Small intestine (tissue), 7 donors: ENCODE results near the gene COL7A1. TPM values are rescaled to one million over a fixed set of nuclear protein-coding genes. Genes with fewer than 3 reads are reported as not detected.

Experiments
- DNase-seq, 2 donors: peaks; one replicate each; pipeline versions ENCODE4 v3.0.0 to v3.0.0-alpha.2; 2013
- FAIRE-seq: peaks from 2 replicates; lab custom pipeline; 2012; peaks lifted over from hg19 to GRCh38; lab: Jason Lieb, UNC
- H3K27ac ChIP-seq, 3 donors: one replicate each; pipeline ENCODE4 v1.5.1; 2013; ENCODE audit warnings: low read length in 2 of 3, mild to moderate bottlenecking in 2 of 3, control low read depth in 1 of 3, inconsistent platforms in 1 of 3, low read depth in 1 of 3, moderate library complexity in 1 of 3
- H3K27me3 ChIP-seq, 3 donors: one replicate each; pipeline ENCODE4 v1.6.1; 2013; ENCODE audit warnings: low read length in 3 of 3, inconsistent platforms in 1 of 3; ENCODE audit not compliant: control insufficient read depth in 3 of 3, insufficient read depth in 3 of 3
- H3K36me3 ChIP-seq, 3 donors: one replicate each; pipeline ENCODE4 v1.6.1; 2013; ENCODE audit warnings: low read length in 3 of 3, inconsistent platforms in 1 of 3, low read depth in 1 of 3, mild to moderate bottlenecking in 1 of 3, moderate library complexity in 1 of 3; ENCODE audit not compliant: control insufficient read depth in 3 of 3, insufficient read depth in 2 of 3
- H3K4me1 ChIP-seq, 3 donors: one replicate each; pipeline ENCODE4 v1.6.1; 2013; ENCODE audit warnings: low read length in 2 of 3, inconsistent platforms in 1 of 3, low read depth in 1 of 3, mild to moderate bottlenecking in 1 of 3, moderate library complexity in 1 of 3; ENCODE audit not compliant: control insufficient read depth in 3 of 3, insufficient read depth in 2 of 3
- H3K4me3 ChIP-seq, 3 donors: one replicate each; pipeline ENCODE4 v1.5.1; 2013; ENCODE audit warnings: low read length in 3 of 3, control low read depth in 1 of 3, inconsistent platforms in 1 of 3, low read depth in 1 of 3, mild to moderate bottlenecking in 1 of 3, moderate library complexity in 1 of 3
- H3K9me3 ChIP-seq, 2 donors: one replicate each; pipeline ENCODE4 v1.6.1; 2013; ENCODE audit warnings: low read depth in 1 of 2, low read length in 1 of 2; ENCODE audit not compliant: control insufficient read depth in 2 of 2, insufficient read depth in 1 of 2
- WGBS, 3 donors: extraction: QIAGEN DNeasy Blood & Tissue Kit; methylation state at CpG; one replicate each; pipeline ENCODE4 v1.1.7; 2013; 5-methylcytosine and 5-hydroxymethylcytosine counted together
- polyA plus RNA-seq, 4 donors: library from polyadenylated mRNA; stranded (reverse) in 3 of 4; unstranded in 1 of 4; fragments of 200-250 nt in 3 of 4; fragments of 120-200 nt in 1 of 4; gene quantifications; one replicate each; pipeline versions ENCODE4 v1.2.1 to v1.2.3, GENCODE V29; 2013
- donor health status: healthy with polysubstance abuse.
- donor health status: control.
- donor health status: control.
- donor health status: Bipolar disorder and iron deficiency.
- donor health status: healthy.

The COL7A1 gene
- polyA plus RNA-seq, 4 donors = 8.0 to 120 (median 19.3) TPM

DNA sequence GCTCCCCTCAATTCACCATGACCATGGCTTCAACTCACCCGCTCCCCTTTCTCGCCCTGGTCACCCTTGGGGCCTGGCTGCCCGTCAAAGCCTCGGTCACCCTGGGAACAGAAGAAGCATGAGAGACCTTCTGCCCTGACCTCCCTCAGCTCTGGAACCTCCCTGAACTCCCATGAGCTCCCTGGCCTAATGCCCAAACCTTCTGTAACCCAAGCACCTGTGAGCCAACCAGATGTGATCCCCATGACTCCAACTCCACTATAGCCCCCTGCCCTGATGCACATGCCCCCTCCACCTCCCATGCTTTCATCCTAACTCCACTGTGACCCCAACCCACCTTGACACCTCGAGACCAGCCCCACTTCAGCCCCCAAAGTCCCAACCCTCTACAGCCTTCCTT, 28.0 kb downstream of the COL7A1 start:
- no peaks in the 10 kb centered on the region for H3K9me3 ChIP-seq
- peaks cover 0 to 4% (median 0%) of the 10 kb centered on the region in 3 donors for H3K4me1 ChIP-seq
- H3K4me3 ChIP-seq = no peak overlapping the region
- WGBS, 3 donors = 68 to 92% (median 88%) methylated on average over 5 of the region's 5 CpGs
- FAIRE-seq = no peak
- H3K36me3 ChIP-seq = peaks cover 0 to 62% (median 0%) of the 10 kb centered on the region in 3 donors
- no peaks in the 10 kb centered on the region for H3K27me3 ChIP-seq
- DNase-seq = no peak
- no peak overlapping the region for H3K27ac ChIP-seq

DNA sequence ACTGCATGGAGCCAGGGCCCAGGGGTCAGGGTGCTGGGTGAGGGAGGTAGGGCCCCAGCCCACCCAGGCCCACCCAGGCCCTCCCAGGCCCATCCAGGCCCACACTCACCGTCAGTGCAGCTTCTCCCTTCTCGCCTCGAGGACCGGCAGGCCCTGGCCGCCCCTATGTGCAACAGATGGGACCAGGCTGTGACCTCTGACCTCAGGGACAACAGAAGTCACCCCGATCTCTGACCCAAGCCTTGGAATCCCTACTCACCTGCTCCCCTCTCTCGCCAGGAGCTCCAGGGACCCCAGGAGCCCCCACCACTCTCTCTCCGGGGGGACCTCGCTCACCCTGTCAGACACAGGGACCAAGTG, 28.7 kb downstream of the COL7A1 start:
- DNase-seq (no peak), FAIRE-seq (no peak)
- no peaks in the 10 kb centered on the region for H3K27me3 ChIP-seq
- 83 to 93% (median 86%) methylated on average over 9 of the region's 9 CpGs for WGBS, 3 donors
- H3K9me3 ChIP-seq = no peaks in the 10 kb centered on the region
- no peak overlapping the region for H3K4me3 ChIP-seq
- H3K4me1 ChIP-seq = no peaks in the 10 kb centered on the region
- H3K27ac ChIP-seq = no peak overlapping the region
- peaks cover 0 to 55% (median 0%) of the 10 kb centered on the region in 3 donors for H3K36me3 ChIP-seq

DNA sequence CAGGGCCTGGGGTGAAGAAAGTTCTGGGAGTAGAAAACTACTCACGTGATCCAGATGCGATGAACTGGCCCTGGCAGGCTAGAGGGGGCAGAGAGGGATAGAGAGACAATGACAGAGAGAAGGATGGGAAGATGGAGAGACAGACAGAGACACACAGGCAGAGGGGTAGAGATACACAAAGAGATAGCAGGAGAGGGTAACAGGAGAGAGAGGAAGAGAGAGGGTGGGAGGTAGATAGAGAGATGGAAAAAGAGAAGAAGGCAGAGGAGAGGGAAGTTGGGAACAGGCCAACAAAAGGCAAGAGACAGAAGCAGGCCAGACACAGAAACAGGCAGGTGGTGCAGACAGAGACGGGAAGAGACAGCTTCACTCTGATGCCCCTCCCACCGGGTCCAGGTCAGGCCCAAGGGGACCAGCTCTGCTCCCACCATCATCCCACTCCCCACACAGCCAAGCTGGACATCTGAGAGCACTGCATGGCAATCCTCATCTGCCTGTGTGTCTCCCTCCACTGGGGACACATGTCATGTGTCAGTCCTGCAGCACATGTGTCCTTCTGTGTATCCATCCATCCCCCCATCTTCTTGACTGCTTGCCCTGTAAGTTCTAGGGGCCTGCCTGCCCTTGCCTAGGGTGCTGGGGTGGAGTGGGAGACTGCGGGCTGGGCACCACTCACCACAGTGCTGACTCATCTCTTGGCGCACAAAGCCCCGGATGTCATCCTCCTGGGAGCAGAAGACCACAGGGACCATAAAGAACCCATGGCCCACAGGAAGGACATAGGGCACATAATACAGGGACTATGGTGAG, 29.3 kb downstream of the COL7A1 start:
- FAIRE-seq = no peak
- no peaks in the 10 kb centered on the region for H3K27me3 ChIP-seq
- no peak for DNase-seq
- H3K9me3 ChIP-seq = no peaks in the 10 kb centered on the region
- H3K4me1 ChIP-seq = peaks cover 0 to 3% (median 0%) of the 10 kb centered on the region in 3 donors
- WGBS, 3 donors = 61 to 65% (median 62%) methylated on average over 6 to 7 of the region's 7 CpGs
- peaks cover 0 to 50% (median 0%) of the 10 kb centered on the region in 3 donors for H3K36me3 ChIP-seq
- H3K4me3 ChIP-seq = no peak overlapping the region
- no peak overlapping the region for H3K27ac ChIP-seq

DNA sequence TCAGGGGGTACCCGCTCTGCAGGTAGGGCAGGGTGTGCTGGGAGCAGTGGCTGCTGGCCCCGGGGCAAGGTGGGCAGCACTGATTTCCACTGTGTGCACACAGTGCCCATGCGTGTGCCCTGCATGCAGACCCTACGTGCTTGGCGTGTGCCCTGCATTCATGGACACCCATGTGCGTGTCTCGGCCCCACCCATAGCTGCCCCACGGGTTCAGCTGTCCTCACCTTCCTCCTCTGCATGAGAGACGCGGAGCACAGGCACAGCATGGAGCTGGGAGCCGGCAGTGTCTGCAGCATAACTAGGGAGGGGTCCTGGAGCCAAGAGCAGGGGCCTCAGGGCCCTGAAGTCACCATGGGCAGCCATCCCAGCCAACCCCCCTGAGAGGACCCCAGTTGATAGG, 29.9 kb downstream of the COL7A1 start:
- Histone ChIP-seq H3K4me1 (peaks cover 0 to 9% (median 0%) of the 10 kb centered on the region in 3 donors), H3K27me3 (no peaks in the 10 kb centered on the region), H3K4me3 (no peak overlapping the region), H3K27ac (no peak overlapping the region), H3K36me3 (peaks cover 0 to 44% (median 0%) of the 10 kb centered on the region in 3 donors), H3K9me3 (no peaks in the 10 kb centered on the region)
- FAIRE-seq (no peak), DNase-seq (no peak)
- 85 to 87% (median 85%) methylated on average over 9 to 11 of the region's 11 CpGs for WGBS, 3 donors

DNA sequence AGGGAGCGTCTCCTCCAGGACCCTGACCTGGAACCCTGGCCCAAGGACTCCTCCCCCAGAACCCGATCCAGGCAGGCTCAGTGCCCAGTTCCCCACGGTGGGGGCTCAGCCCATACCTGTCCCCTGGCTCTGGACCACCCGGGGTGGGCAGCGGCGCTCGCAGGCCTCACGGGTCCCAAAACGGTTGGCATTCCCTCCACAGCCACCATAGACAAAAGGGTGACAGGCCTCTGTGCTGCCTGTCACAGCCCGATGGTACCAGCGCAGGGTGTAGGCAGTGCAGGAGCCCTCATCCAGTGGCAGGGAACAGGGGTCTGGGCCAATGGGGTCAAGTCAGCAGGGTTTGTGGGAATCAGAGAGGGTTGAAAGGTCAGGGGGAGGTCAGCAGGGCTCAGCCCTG, 30.5 kb downstream of the COL7A1 start:
- no peak for DNase-seq
- 89 to 96% (median 91%) methylated on average over 11 of the region's 11 CpGs for WGBS, 3 donors
- Histone ChIP-seq H3K9me3 (no peaks in the 10 kb centered on the region), H3K4me3 (no peak overlapping the region), H3K27me3 (no peaks in the 10 kb centered on the region), H3K27ac (no peak overlapping the region), H3K4me1 (peaks cover 0 to 9% (median 0%) of the 10 kb centered on the region in 3 donors), H3K36me3 (peaks cover 0 to 40% (median 0%) of the 10 kb centered on the region in 3 donors)
- FAIRE-seq = no peak

DNA sequence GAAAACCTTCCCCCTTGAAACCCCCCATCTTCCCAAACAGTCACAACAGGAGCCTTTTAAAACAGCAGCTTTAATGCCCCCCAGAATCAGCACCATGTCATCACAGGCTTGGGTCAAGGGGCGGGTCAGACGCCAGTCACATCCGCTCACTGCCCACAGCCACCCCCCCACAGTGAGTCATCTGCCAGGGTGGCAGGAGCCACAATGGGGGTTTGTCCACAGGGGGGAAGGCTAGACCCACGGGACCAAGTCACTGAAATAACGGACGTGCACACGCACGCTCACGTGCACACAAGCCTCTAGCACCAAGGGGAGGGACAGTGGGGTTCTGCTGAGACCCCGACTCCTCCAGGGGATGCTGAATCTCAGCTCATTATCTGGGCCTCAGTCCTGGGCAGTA, 31.1 kb downstream of the COL7A1 start:
- Histone ChIP-seq H3K4me1 (peaks cover 0 to 9% (median 0%) of the 10 kb centered on the region in 3 donors), H3K27ac (no peak overlapping the region), H3K27me3 (no peaks in the 10 kb centered on the region), H3K4me3 (no peak overlapping the region), H3K9me3 (no peaks in the 10 kb centered on the region), H3K36me3 (peaks cover 0 to 33% (median 0%) of the 10 kb centered on the region in 3 donors)
- FAIRE-seq (no peak), DNase-seq (no peak)
- 63 to 77% (median 75%) methylated on average over 10 of the region's 10 CpGs for WGBS, 3 donors

DNA sequence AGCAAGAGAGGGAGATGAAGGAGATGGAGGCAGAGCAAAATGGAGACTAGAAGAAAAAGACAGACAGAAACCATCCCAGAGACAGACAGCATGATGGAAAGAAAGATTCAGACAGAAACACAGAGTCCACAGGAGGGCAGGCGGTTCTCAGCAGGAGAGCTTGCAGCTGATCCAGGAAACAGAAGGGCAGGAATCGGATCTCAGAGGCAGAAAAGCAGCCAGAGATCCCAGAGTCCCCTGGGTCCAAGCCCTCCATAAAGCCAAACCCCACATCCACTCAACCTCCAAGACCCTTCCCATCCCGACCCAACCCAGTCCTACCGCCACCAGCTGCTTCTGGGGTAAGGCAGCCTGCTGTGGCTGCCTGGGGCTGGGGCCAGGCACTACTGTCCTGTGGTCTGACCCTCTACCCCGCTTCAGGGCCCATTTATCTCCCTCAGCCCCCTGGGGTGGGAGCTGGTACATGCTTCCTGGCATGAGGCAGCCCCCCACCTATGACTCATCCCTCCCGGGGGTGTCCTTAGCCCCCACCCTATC, 31.7 kb downstream of the COL7A1 start, which contains the start of gene UCN2:
Gene UCN2, minus strand, starts transcription at position 400 of the 537 bp plus-strand sequence. CDS start 657 bp downstream, outside the sequence.
- 53 to 75% (median 67%) methylated on average over 6 of the region's 6 CpGs for WGBS, 3 donors
- H3K36me3 ChIP-seq = peaks cover 0 to 29% (median 0%) of the 10 kb centered on the region in 3 donors
- no peak within 1 kb of the TSS for H3K27ac ChIP-seq
- no peak for DNase-seq
- H3K4me3 ChIP-seq = no peak within 1 kb of the TSS
- no peak for FAIRE-seq
- H3K4me1 ChIP-seq = peaks cover 0 to 9% (median 0%) of the 10 kb centered on the region in 3 donors
- H3K27me3 ChIP-seq = no peaks in the 10 kb centered on the region
- H3K9me3 ChIP-seq = no peaks in the 10 kb centered on the region

DNA sequence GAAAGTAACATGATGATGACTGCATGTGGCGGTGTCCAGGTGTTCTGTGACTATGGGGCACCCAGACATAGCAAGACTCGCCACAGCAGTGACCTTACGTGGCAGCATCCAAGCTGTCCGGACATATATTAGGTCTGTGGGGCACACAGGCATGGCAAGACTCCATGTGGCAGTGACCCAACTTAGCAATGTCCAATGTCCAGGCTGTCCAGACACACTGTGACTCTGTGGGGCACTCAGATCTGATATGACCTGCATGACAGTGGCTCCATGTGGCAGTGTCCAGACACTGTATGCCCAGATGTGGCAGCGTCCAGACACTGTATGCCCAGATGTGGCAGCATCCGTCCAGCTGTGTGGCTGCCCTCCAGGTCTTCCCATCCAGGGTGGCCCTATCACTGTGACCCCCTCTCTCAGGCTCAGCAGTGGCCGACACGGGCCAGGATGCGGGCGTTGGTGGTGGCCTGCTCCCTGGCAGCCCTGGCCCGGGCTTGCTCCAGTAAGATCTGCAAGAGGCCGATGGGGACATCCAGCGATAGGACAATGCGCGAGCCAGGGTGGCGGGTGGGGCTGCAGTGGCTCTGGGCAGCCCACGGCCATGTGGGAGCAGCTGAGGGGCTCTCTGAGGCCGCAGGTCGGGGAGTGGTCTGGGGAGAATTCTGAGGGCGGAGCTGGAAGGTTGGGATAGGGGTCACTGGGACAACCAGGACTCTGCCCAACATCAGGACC, 32.6 kb downstream of the COL7A1 start:
- Histone ChIP-seq H3K27ac (no peak overlapping the region), H3K27me3 (no peaks in the 10 kb centered on the region), H3K36me3 (peaks cover 0 to 21% (median 0%) of the 10 kb centered on the region in 3 donors), H3K4me1 (peaks cover 0 to 11% (median 0%) of the 10 kb centered on the region in 3 donors), H3K9me3 (no peaks in the 10 kb centered on the region), H3K4me3 (no peak overlapping the region)
- FAIRE-seq (no peak), DNase-seq (no peak)
- 74 to 89% (median 80%) methylated on average over 20 of the region's 20 CpGs for WGBS, 3 donors
